ENCODE results near the gene LDLRAD4.

The LDLRAD4 gene

GRCh38 chr18:13611142-13611600, 392.6 kb downstream of the LDLRAD4 start:
- Histone ChIP-seq H3K4me3 (ENCODE audit: low read length) (peak overlapping the region; percentile 73), H3K9me3 (ENCODE audit: control insufficient read depth, low read length) (no peaks in the 10 kb centered on the region), H3K36me3 (ENCODE audit: control insufficient read depth, insufficient read depth, low read length, severe bottlenecking) (no peaks in the 10 kb centered on the region), H3K27me3 (replicated peaks; ENCODE audit: control insufficient read depth, insufficient read depth, low read length) (peaks cover 26% of the 10 kb centered on the region), H3K9ac (ENCODE audit: low read length) (peak overlapping the region; percentile 38), H3K4me1 (ENCODE audit: control insufficient read depth, insufficient read depth, low read length) (peaks cover 16% of the 10 kb centered on the region)
- DNase-seq (ENCODE audit: low read depth) = peak; percentile 52

- peak; percentile 51 for DNase-seq (ENCODE audit: low read depth)
- Histone ChIP-seq H3K27me3 (replicated peaks; ENCODE audit: control insufficient read depth, insufficient read depth, low read length) (peaks cover 24% of the 10 kb centered on the region), H3K4me3 (ENCODE audit: low read length) (peak overlapping the region; percentile 73), H3K9ac (ENCODE audit: low read length) (no peak overlapping the region), H3K36me3 (ENCODE audit: control insufficient read depth, insufficient read depth, low read length, severe bottlenecking) (no peaks in the 10 kb centered on the region), H3K9me3 (ENCODE audit: control insufficient read depth, low read length) (no peaks in the 10 kb centered on the region), H3K4me1 (ENCODE audit: control insufficient read depth, insufficient read depth, low read length) (peaks cover 16% of the 10 kb centered on the region)
Observed at GRCh38 chr18:13611601-13612195, 393.1 kb downstream of the LDLRAD4 start.

- Histone ChIP-seq H3K36me3 (ENCODE audit: control insufficient read depth, insufficient read depth, low read length, severe bottlenecking) (no peaks in the 10 kb centered on the region), H3K27me3 (replicated peaks; ENCODE audit: control insufficient read depth, insufficient read depth, low read length) (peaks cover 24% of the 10 kb centered on the region), H3K4me1 (ENCODE audit: control insufficient read depth, insufficient read depth, low read length) (peaks cover 16% of the 10 kb centered on the region), H3K9me3 (ENCODE audit: control insufficient read depth, low read length) (no peaks in the 10 kb centered on the region), H3K9ac (ENCODE audit: low read length) (no peak overlapping the region), H3K4me3 (ENCODE audit: low read length) (no peak overlapping the region)
- DNase-seq (ENCODE audit: low read depth) = no peak
Observed at GRCh38 chr18:13612196-13612997, 393.8 kb downstream of the LDLRAD4 start.

GRCh38 chr18:13613099-13613498, 394.5 kb downstream of the LDLRAD4 start:
- Histone ChIP-seq H3K36me3 (ENCODE audit: control insufficient read depth, insufficient read depth, low read length, severe bottlenecking) (no peaks in the 10 kb centered on the region), H3K9me3 (ENCODE audit: control insufficient read depth, low read length) (no peaks in the 10 kb centered on the region), H3K9ac (ENCODE audit: low read length) (no peak overlapping the region), H3K27me3 (replicated peaks; ENCODE audit: control insufficient read depth, insufficient read depth, low read length) (peaks cover 27% of the 10 kb centered on the region), H3K4me1 (ENCODE audit: control insufficient read depth, insufficient read depth, low read length) (peaks cover 16% of the 10 kb centered on the region), H3K4me3 (ENCODE audit: low read length) (no peak overlapping the region)
- no peak for DNase-seq (ENCODE audit: low read depth)

GRCh38 chr18:13613591-13614501, 395.3 kb downstream of the LDLRAD4 start:
- Histone ChIP-seq H3K36me3 (ENCODE audit: control insufficient read depth, insufficient read depth, low read length, severe bottlenecking) (no peaks in the 10 kb centered on the region), H3K4me1 (ENCODE audit: control insufficient read depth, insufficient read depth, low read length) (peaks cover 16% of the 10 kb centered on the region), H3K9ac (ENCODE audit: low read length) (no peak overlapping the region), H3K4me3 (ENCODE audit: low read length) (no peak overlapping the region), H3K9me3 (ENCODE audit: control insufficient read depth, low read length) (no peaks in the 10 kb centered on the region), H3K27me3 (replicated peaks; ENCODE audit: control insufficient read depth, insufficient read depth, low read length) (peaks cover 27% of the 10 kb centered on the region)
- DNase-seq (ENCODE audit: low read depth) = no peak

- H3K4me1 ChIP-seq (ENCODE audit: control insufficient read depth, insufficient read depth, low read length) = peaks cover 16% of the 10 kb centered on the region
- no peak for DNase-seq (ENCODE audit: low read depth)
Observed at GRCh38 chr18:13614641-13615288, 396.2 kb downstream of the LDLRAD4 start.

GRCh38 chr18:13615432-13615861, 396.9 kb downstream of the LDLRAD4 start:
- DNase-seq (ENCODE audit: low read depth) = no peak
- H3K4me3 ChIP-seq (ENCODE audit: low read length) = no peak overlapping the region
- H3K36me3 ChIP-seq (ENCODE audit: control insufficient read depth, insufficient read depth, low read length, severe bottlenecking) = no peaks in the 10 kb centered on the region
- no peak overlapping the region for H3K9ac ChIP-seq (ENCODE audit: low read length)
- H3K9me3 ChIP-seq (ENCODE audit: control insufficient read depth, low read length) = no peaks in the 10 kb centered on the region
- peaks cover 31% of the 10 kb centered on the region for H3K27me3 ChIP-seq (replicated peaks; ENCODE audit: control insufficient read depth, insufficient read depth, low read length)
- H3K4me1 ChIP-seq (ENCODE audit: control insufficient read depth, insufficient read depth, low read length) = peaks cover 15% of the 10 kb centered on the region

More at GRCh38 chr18:13614641-13615288, 396.2 kb downstream of the LDLRAD4 start:
- Histone ChIP-seq H3K4me3 (ENCODE audit: low read length) (no peak overlapping the region), H3K36me3 (ENCODE audit: control insufficient read depth, insufficient read depth, low read length, severe bottlenecking) (no peaks in the 10 kb centered on the region), H3K9me3 (ENCODE audit: control insufficient read depth, low read length) (no peaks in the 10 kb centered on the region), H3K9ac (ENCODE audit: low read length) (no peak overlapping the region), H3K27me3 (replicated peaks; ENCODE audit: control insufficient read depth, insufficient read depth, low read length) (peaks cover 27% of the 10 kb centered on the region)

DNA sequence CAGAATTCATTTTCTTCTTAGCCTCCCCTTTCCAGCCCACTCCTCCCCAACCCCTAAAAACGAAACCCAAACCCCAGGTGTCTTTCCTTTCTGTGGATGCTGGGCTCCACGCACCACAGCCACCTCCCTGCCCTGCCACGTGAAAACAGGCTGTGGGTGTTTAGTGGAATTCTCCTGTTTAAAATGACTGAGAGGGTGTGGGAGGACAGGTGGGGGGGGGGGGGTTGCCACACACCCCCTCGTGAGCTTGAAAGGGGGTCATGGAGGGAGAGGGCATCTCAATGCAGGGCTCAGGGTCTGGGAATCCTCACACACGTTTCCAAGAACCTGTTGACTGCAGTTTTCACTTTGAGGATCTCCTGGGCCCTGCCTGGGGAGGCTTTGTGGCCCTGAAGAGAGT, 397.5 kb downstream of the LDLRAD4 start:
- Histone ChIP-seq H3K27me3 (replicated peaks; ENCODE audit: control insufficient read depth, insufficient read depth, low read length) (peaks cover 37% of the 10 kb centered on the region), H3K9ac (ENCODE audit: low read length) (no peak overlapping the region), H3K4me3 (ENCODE audit: low read length) (no peak overlapping the region), H3K9me3 (ENCODE audit: control insufficient read depth, low read length) (no peaks in the 10 kb centered on the region), H3K4me1 (ENCODE audit: control insufficient read depth, insufficient read depth, low read length) (peaks cover 10% of the 10 kb centered on the region), H3K36me3 (ENCODE audit: control insufficient read depth, insufficient read depth, low read length, severe bottlenecking) (no peaks in the 10 kb centered on the region)
- no peak for DNase-seq (ENCODE audit: low read depth)

DNA sequence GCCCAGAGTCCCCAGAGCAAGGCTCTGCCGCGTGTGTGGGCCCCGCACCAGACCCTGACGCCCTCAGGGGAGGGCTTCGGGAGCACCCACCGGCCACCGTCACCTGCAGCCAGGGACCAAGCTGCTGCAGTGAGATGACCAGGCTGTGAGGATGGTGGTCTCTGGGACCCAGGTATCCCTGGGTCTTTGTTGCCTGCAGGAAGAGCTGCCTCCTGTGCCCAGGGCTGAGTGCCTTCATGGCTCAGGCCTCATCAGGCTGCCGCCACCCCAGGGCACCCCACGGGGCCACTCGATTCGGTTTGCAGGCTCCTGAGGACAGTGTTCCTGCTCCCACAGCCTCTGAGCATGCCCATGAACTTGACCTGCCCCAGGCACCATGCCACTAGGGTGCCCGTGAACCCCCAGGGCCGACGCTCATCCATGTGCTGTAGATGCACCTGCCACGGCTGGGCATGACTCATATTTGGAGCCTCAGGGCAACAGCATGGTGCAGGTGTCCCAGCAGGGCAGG, 398.0 kb downstream of the LDLRAD4 start:
- Histone ChIP-seq H3K4me1 (ENCODE audit: control insufficient read depth, insufficient read depth, low read length) (peaks cover 5% of the 10 kb centered on the region), H3K4me3 (ENCODE audit: low read length) (no peak overlapping the region), H3K27me3 (replicated peaks; ENCODE audit: control insufficient read depth, insufficient read depth, low read length) (peaks cover 32% of the 10 kb centered on the region), H3K9ac (ENCODE audit: low read length) (no peak overlapping the region), H3K9me3 (ENCODE audit: control insufficient read depth, low read length) (no peaks in the 10 kb centered on the region), H3K36me3 (ENCODE audit: control insufficient read depth, insufficient read depth, low read length, severe bottlenecking) (no peaks in the 10 kb centered on the region)
- no peak for DNase-seq (ENCODE audit: low read depth)

DNA sequence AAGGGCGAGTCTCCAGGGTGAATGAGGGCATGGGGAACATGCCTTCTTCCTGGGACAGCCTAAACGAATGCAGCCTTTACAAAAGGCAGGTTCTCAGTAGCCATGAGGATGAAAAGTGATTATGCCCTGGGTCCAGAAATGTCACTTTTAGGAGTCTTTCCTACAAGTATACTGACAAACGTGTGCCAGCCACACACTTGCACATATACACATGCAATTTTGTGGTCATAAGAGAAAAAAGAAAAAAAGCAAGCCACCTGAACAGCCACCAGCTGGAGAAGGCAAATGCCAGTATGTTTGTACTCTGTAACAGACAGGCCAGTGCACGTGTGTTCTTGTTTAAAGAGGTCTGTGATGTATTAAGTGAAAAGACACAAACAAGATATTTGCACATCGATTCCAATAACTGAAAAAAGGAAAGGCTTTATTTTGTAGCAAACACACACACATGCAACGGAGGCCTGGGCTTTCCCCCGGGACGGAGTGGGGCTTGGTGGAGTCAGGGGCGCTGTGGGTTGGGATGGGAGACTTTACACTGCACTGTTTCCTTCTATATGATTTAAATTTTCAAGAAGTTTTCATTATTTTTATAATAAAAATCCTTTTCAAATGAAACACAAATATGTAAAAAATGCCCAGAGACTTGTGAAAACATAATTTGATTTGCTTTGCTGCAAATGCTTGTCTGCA, 399.4 kb downstream of the LDLRAD4 start:
- H3K4me3 ChIP-seq (ENCODE audit: low read length) = no peak overlapping the region
- no peaks in the 10 kb centered on the region for H3K36me3 ChIP-seq (ENCODE audit: control insufficient read depth, insufficient read depth, low read length, severe bottlenecking)
- no peaks in the 10 kb centered on the region for H3K9me3 ChIP-seq (ENCODE audit: control insufficient read depth, low read length)
- no peak for DNase-seq (ENCODE audit: low read depth)
- H3K9ac ChIP-seq (ENCODE audit: low read length) = no peak overlapping the region
- no peaks in the 10 kb centered on the region for H3K4me1 ChIP-seq (ENCODE audit: control insufficient read depth, insufficient read depth, low read length)
- H3K27me3 ChIP-seq (replicated peaks; ENCODE audit: control insufficient read depth, insufficient read depth, low read length) = peaks cover 25% of the 10 kb centered on the region

Data from adipocyte (in vitro differentiated cells).